HG03342 (cell line): Measurements from ENCODE around the gene CDK5R2.

ENCODE experiments used
- ATAC-seq: cut with Tn5 transposase; IDR thresholded peaks from one replicate; pipeline ENCODE4 v1.9.1; 2021; ENCODE audit warnings: mild to moderate bottlenecking, moderate library complexity; ENCODE audit not compliant: unreplicated experiment

Gene CDK5R2

GRCh38 chr2:219001577-219002394, 42.3 kb downstream of the CDK5R2 start:
- ATAC-seq, result no peak

- ATAC-seq, result no peak
Observed at GRCh38 chr2:219002395-219003266, 43.2 kb downstream of the CDK5R2 start.

GRCh38 chr2:219003267-219003634, 43.8 kb downstream of the CDK5R2 start:
- ATAC-seq, result no peak

- ATAC-seq, result no peak
Observed at GRCh38 chr2:219003979-219004378, 44.5 kb downstream of the CDK5R2 start.

- ATAC-seq, result no peak
Observed at GRCh38 chr2:219009294-219009693, 49.8 kb downstream of the CDK5R2 start.

GRCh38 chr2:219010162-219010756, 50.8 kb downstream of the CDK5R2 start:
- ATAC-seq, result no peak

GRCh38 chr2:219010873-219011272, 51.4 kb downstream of the CDK5R2 start:
- no peak for ATAC-seq
